Inflammatory macrophage (primary cell): Measurements from ENCODE around the gene KRTAP25-1.

Experiments used
- DNase-seq, 2 donors: peaks; one replicate each; pipeline ENCODE4 v3.0.0-alpha.2; 2020 to 2022
- total RNA-seq, 18 experiments: gene quantifications; one replicate each; lab custom pipeline; 2026; ENCODE audit warnings: mixed read lengths in 6 of 18, inconsistent platforms in 2 of 18; lab: John Stamatoyannopoulos, UW

KRTAP25-1 gene
- total RNA-seq: 0 reads per million in 18 experiments

GRCh38 chr21:30289215-30289614, at the start of gene KRTAP25-1:
Gene KRTAP25-1, minus strand, starts transcription at chr21:30289514. Its CDS starts 24 bp downstream, at chr21:30289490.
- DNase-seq: no peak

GRCh38 chr21:30338717-30339116, 49.4 kb upstream of the KRTAP25-1 start:
- DNase-seq: no peak

- no peak for DNase-seq
Observed at GRCh38 chr21:30337772-30338171, 48.5 kb upstream of the KRTAP25-1 start.

- DNase-seq: no peak
Observed at GRCh38 chr21:30337276-30337744, 48.0 kb upstream of the KRTAP25-1 start, which contains the start of gene KRTAP27-1. Gene KRTAP27-1, minus strand, starts transcription at chr21:30337694. Its CDS starts 26 bp downstream, at chr21:30337668.

GRCh38 chr21:30336596-30336995, 47.3 kb upstream of the KRTAP25-1 start:
- DNase-seq: no peak

- no peak for DNase-seq
Observed at GRCh38 chr21:30333736-30334135, 44.4 kb upstream of the KRTAP25-1 start.

- DNase-seq: no peak
Observed at GRCh38 chr21:30332681-30333080, 43.4 kb upstream of the KRTAP25-1 start.

- no peak for DNase-seq
Observed at GRCh38 chr21:30329203-30329875, 40.0 kb upstream of the KRTAP25-1 start.

GRCh38 chr21:30326390-30326789, 37.1 kb upstream of the KRTAP25-1 start:
- DNase-seq: no peak

- no peak for DNase-seq
Observed at GRCh38 chr21:30320215-30320614, 30.9 kb upstream of the KRTAP25-1 start, which contains the start of gene KRTAP26-1. Gene KRTAP26-1, minus strand, starts transcription at chr21:30320315. Its CDS starts 280 bp downstream, at chr21:30320035.

- DNase-seq: no peak
Observed at GRCh38 chr21:30315701-30316100, 26.4 kb upstream of the KRTAP25-1 start.

GRCh38 chr21:30306884-30307283, 17.6 kb upstream of the KRTAP25-1 start:
- no peak for DNase-seq

- DNase-seq: no peak
Observed at GRCh38 chr21:30305136-30305535, 15.8 kb upstream of the KRTAP25-1 start.

GRCh38 chr21:30282850-30283249, 6.5 kb downstream of the KRTAP25-1 start, which contains the start of gene KRTAP24-1:
Gene KRTAP24-1, minus strand, starts transcription at chr21:30282950. Its CDS starts 18 bp downstream, at chr21:30282932.
- DNase-seq: no peak

GRCh38 chr21:30271611-30272010, 17.7 kb downstream of the KRTAP25-1 start:
- DNase-seq: no peak

GRCh38 chr21:30271156-30271555, 18.2 kb downstream of the KRTAP25-1 start:
- DNase-seq: no peak

- no peak for DNase-seq
Observed at GRCh38 chr21:30269803-30270530, 19.3 kb downstream of the KRTAP25-1 start.

GRCh38 chr21:30268608-30269197, 20.6 kb downstream of the KRTAP25-1 start:
- DNase-seq: no peak

- no peak for DNase-seq
Observed at GRCh38 chr21:30257773-30258172, 31.5 kb downstream of the KRTAP25-1 start.

GRCh38 chr21:30256100-30256499, 33.2 kb downstream of the KRTAP25-1 start:
- DNase-seq: no peak

GRCh38 chr21:30255679-30256078, 33.6 kb downstream of the KRTAP25-1 start:
- DNase-seq: no peak

GRCh38 chr21:30251781-30252180, 37.5 kb downstream of the KRTAP25-1 start:
- no peak for DNase-seq

- DNase-seq: no peak
Observed at GRCh38 chr21:30249936-30250335, 39.4 kb downstream of the KRTAP25-1 start.
